Endodermal cell (in vitro differentiated cells): ENCODE data around the gene GZMA. TPM values are rescaled to one million over a fixed set of nuclear protein-coding genes. Genes with fewer than 3 reads are reported as not detected.

Experiments used
- DNase-seq: peaks from one replicate; pipeline ENCODE4 v3.0.0-alpha.2; 2017
- H3K27ac ChIP-seq: 2 replicates; pipeline ENCODE4 v1.5.1; 2013; ENCODE audit warnings: mild to moderate bottlenecking, low read depth, low read length, moderate library complexity
- H3K27me3 ChIP-seq: 2 replicates; pipeline ENCODE4 v1.6.1; 2013; ENCODE audit warnings: mild to moderate bottlenecking, low read length, moderate library complexity; ENCODE audit not compliant: insufficient read depth, control insufficient read depth, poor library complexity, severe bottlenecking
- H3K36me3 ChIP-seq: 2 replicates; pipeline ENCODE4 v1.7.0; 2013; ENCODE audit warnings: mild to moderate bottlenecking, low read length, moderate library complexity; ENCODE audit not compliant: control insufficient read depth, insufficient read depth
- H3K4me1 ChIP-seq: one replicate; pipeline ENCODE4 v1.7.0; 2013; ENCODE audit warnings: low read length; ENCODE audit not compliant: control insufficient read depth, insufficient read depth
- H3K4me3 ChIP-seq: 2 replicates; pipeline ENCODE4 v1.5.1; 2013; ENCODE audit warnings: mild to moderate bottlenecking, low read length, moderate library complexity
- H3K9ac ChIP-seq: 2 replicates; pipeline ENCODE4 v1.6.1; 2013; ENCODE audit warnings: mild to moderate bottlenecking, low read length, moderate library complexity; ENCODE audit not compliant: poor library complexity, severe bottlenecking; ENCODE audit errors: extremely low read depth
- H3K9me3 ChIP-seq: 2 replicates; pipeline ENCODE4 v1.6.1; 2013; ENCODE audit warnings: mild to moderate bottlenecking, low read length, moderate library complexity; ENCODE audit not compliant: control insufficient read depth
- H3K27ac Mint-ChIP-seq: 2 replicates; pipeline ENCODE4 v1.8.0; 2020; ENCODE audit warnings: mixed read lengths
- H3K27me3 Mint-ChIP-seq: 2 replicates; pipeline ENCODE4 v1.8.0; 2021; ENCODE audit warnings: mild to moderate bottlenecking, mixed read lengths; ENCODE audit not compliant: insufficient read depth
- H3K36me3 Mint-ChIP-seq: 2 replicates; pipeline ENCODE4 v1.8.0; 2020; ENCODE audit warnings: low read depth, mixed read lengths
- H3K4me1 Mint-ChIP-seq: 2 replicates; pipeline ENCODE4 v1.8.0; 2020; ENCODE audit warnings: mixed read lengths
- H3K4me3 Mint-ChIP-seq: 2 replicates; pipeline ENCODE4 v1.8.0; 2020; ENCODE audit warnings: mild to moderate bottlenecking, moderate library complexity, mixed read lengths
- H3K9me3 Mint-ChIP-seq: 2 replicates; pipeline ENCODE4 v1.8.0; 2020; ENCODE audit warnings: mild to moderate bottlenecking, mixed read lengths
- WGBS, 2 experiments: methylation state at CpG; one replicate each; pipeline versions ENCODE4 v1.1.5 to v1.1.7; 2013; ENCODE audit warnings: missing lambda C conversion rate in 2 of 2, mixed read lengths in 1 of 2; ENCODE audit not compliant: insufficient coverage in 1 of 2, insufficient read length in 1 of 2; 5-methylcytosine and 5-hydroxymethylcytosine counted together
- total RNA-seq, 2 donors: library from RNA; stranded (reverse); fragmentation: NEBNext Ultra II Directional in 1 of 2; extraction: Animal tissue kit (Norgen Biotek cat#: 25700) in 1 of 2; gene quantifications; 2 replicates in 1 of 2; 3 replicates in 1 of 2; pipeline ENCODE4 v1.2.1, GENCODE V29; 2021
- TF ChIP-seq, protein P1 (sequence below): fragments of 200-600 bp; sonication (generic); conservative IDR thresholded peaks from 2 replicates; pipeline ENCODE4 v1.5.0; 2021; ENCODE audit warnings: antibody characterized with exemption, mild to moderate bottlenecking

GZMA gene
- total RNA-seq, 2 donors from 2014 or later, result 0.31 TPM; not detected in 1

DNA sequence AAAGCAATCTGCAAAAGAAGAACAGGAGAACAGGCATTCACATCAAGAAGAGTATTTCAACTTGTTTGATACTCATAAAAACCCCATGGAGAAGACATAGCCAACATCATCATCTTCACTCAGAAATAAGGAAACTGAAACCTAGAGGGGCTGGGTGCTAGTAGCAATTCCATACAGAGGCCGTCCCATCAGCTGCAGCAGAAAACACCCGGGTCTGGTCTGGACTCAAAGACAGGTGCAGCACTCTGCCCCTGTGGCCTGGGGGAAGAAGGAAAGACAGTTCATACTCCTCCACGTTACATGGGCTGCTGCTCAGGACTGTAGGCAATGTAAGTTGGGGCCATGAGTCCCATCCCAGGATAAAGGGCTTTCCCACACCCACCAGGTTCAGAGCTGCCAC is 11.6 kb downstream of the GZMA start:
- peaks cover 13% of the 10 kb centered on the region for H3K4me1 Mint-ChIP-seq
- H3K36me3 Mint-ChIP-seq, result no peaks in the 10 kb centered on the region
- no peak overlapping the region for H3K27ac ChIP-seq
- no peak for DNase-seq
- no peaks in the 10 kb centered on the region for H3K36me3 ChIP-seq
- no peak overlapping the region for H3K4me3 ChIP-seq
- H3K9me3 Mint-ChIP-seq, result no peaks in the 10 kb centered on the region
- no peak overlapping the region for H3K4me3 Mint-ChIP-seq
- no peaks in the 10 kb centered on the region for H3K4me1 ChIP-seq
- no peaks in the 10 kb centered on the region for H3K9me3 ChIP-seq
- TF ChIP-seq, protein P1, sequence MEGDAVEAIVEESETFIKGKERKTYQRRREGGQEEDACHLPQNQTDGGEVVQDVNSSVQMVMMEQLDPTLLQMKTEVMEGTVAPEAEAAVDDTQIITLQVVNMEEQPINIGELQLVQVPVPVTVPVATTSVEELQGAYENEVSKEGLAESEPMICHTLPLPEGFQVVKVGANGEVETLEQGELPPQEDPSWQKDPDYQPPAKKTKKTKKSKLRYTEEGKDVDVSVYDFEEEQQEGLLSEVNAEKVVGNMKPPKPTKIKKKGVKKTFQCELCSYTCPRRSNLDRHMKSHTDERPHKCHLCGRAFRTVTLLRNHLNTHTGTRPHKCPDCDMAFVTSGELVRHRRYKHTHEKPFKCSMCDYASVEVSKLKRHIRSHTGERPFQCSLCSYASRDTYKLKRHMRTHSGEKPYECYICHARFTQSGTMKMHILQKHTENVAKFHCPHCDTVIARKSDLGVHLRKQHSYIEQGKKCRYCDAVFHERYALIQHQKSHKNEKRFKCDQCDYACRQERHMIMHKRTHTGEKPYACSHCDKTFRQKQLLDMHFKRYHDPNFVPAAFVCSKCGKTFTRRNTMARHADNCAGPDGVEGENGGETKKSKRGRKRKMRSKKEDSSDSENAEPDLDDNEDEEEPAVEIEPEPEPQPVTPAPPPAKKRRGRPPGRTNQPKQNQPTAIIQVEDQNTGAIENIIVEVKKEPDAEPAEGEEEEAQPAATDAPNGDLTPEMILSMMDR, result no peak
- H3K9ac ChIP-seq, result no peak overlapping the region
- WGBS, 2 experiments, result 97 to 100% methylated on average over 2 to 3 of the region's 3 CpGs
- no peaks in the 10 kb centered on the region for H3K27me3 ChIP-seq
- no peak overlapping the region for H3K27ac Mint-ChIP-seq
- peaks cover 8% of the 10 kb centered on the region for H3K27me3 Mint-ChIP-seq

DNA sequence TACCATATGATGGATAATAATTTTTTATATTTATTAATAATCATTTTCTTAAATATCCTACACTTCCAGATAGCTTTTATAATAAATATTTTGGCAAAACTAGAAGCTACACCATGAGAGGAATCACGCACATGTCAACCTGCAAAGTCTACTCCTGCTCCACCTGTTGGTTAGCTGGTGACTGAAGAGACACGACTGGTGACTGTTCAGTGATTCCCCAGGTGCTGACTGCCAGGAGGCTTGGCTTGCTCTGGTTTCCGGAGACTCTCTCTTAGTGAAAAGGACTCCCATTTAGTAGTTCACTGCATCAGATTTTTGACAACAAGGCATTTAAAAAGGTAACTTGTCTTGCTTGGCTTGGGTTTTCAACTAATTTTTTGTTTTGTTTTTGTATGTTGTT is 20.9 kb downstream of the GZMA start:
- TF ChIP-seq, protein P1, result peak; percentile 40
- peaks cover 2% of the 10 kb centered on the region for H3K27me3 Mint-ChIP-seq
- H3K9ac ChIP-seq, result no peak overlapping the region
- H3K36me3 ChIP-seq, result no peaks in the 10 kb centered on the region
- no peaks in the 10 kb centered on the region for H3K4me1 ChIP-seq
- H3K36me3 Mint-ChIP-seq, result no peaks in the 10 kb centered on the region
- H3K9me3 Mint-ChIP-seq, result no peaks in the 10 kb centered on the region
- no peak overlapping the region for H3K27ac Mint-ChIP-seq
- H3K4me3 ChIP-seq, result no peak overlapping the region
- 86 to 87% methylated on average over 3 of the region's 3 CpGs for WGBS, 2 experiments
- H3K4me1 Mint-ChIP-seq, result no peaks in the 10 kb centered on the region
- no peaks in the 10 kb centered on the region for H3K27me3 ChIP-seq
- DNase-seq, result no peak
- H3K4me3 Mint-ChIP-seq, result no peak overlapping the region
- no peak overlapping the region for H3K27ac ChIP-seq
- no peaks in the 10 kb centered on the region for H3K9me3 ChIP-seq

DNA sequence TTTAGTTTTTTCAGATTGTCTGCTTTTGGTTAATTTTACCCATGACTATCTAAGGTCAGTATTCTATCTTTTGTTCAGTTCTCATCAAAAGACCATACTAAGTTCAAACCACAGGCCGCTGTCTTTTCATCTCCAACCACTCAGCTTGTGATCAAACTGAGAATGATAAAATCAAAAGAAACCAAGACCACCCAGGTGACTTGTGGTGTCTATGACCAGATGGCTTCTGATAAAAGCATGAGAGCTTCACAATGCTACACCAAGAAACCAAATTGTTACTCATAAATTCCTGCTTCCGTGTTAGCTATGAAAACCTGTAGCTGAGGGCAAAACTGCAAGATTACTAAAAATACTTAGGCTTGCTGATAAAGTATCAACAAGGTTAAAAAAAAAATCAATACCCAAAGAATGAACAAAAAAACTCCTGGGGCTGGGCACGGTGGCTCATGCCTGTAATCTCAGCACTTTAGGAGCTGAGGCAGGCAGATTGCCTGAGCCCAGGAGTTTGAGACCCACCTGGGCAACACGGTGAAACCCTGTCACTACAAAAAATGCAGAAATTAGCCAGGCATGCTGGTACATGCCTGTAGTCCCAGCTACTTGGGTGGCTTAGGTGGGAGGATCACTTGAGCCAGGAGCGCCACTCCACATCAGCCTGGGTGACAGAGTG is 31.7 kb downstream of the GZMA start:
- peaks cover 4% of the 10 kb centered on the region for H3K4me1 Mint-ChIP-seq
- no peak overlapping the region for H3K27ac Mint-ChIP-seq
- Histone ChIP-seq H3K4me3 (no peak overlapping the region), H3K9me3 (peaks cover 22% of the 10 kb centered on the region), H3K27ac (no peak overlapping the region), H3K36me3 (no peaks in the 10 kb centered on the region), H3K9ac (no peak overlapping the region), H3K27me3 (no peaks in the 10 kb centered on the region), H3K4me1 (no peaks in the 10 kb centered on the region)
- H3K4me3 Mint-ChIP-seq, result no peak overlapping the region
- WGBS, 2 experiments, result 93 to 100% methylated on average over 1 to 5 of the region's 5 CpGs
- no peak for DNase-seq
- H3K9me3 Mint-ChIP-seq, result peaks cover 19% of the 10 kb centered on the region
- peaks cover 2% of the 10 kb centered on the region for H3K27me3 Mint-ChIP-seq
- TF ChIP-seq, protein P1, result no peak
- no peaks in the 10 kb centered on the region for H3K36me3 Mint-ChIP-seq
